ENCODE data around the gene LMBR1L.

LMBR1L gene

GRCh38 chr12:49088932-49089330, 21.7 kb downstream of the LMBR1L start:
- TF ChIP-seq POLR2AphosphoS5 (IDR thresholded peaks at IDR 0.05; ENCODE audit: low read depth, low read length) (no peak), FOXP2 (optimal IDR thresholded peaks at IDR 0.05; ENCODE audit: borderline replicate concordance, extremely low read depth, extremely low read length, insufficient read depth) (no peak), TAF1 (IDR thresholded peaks at IDR 0.05; ENCODE audit: borderline replicate concordance, insufficient read depth, low read length) (no peak), SIN3A (IDR thresholded peaks at IDR 0.05; ENCODE audit: borderline replicate concordance, insufficient read depth, low read length) (no peak)
- TF ChIP-seq, protein P1, sequence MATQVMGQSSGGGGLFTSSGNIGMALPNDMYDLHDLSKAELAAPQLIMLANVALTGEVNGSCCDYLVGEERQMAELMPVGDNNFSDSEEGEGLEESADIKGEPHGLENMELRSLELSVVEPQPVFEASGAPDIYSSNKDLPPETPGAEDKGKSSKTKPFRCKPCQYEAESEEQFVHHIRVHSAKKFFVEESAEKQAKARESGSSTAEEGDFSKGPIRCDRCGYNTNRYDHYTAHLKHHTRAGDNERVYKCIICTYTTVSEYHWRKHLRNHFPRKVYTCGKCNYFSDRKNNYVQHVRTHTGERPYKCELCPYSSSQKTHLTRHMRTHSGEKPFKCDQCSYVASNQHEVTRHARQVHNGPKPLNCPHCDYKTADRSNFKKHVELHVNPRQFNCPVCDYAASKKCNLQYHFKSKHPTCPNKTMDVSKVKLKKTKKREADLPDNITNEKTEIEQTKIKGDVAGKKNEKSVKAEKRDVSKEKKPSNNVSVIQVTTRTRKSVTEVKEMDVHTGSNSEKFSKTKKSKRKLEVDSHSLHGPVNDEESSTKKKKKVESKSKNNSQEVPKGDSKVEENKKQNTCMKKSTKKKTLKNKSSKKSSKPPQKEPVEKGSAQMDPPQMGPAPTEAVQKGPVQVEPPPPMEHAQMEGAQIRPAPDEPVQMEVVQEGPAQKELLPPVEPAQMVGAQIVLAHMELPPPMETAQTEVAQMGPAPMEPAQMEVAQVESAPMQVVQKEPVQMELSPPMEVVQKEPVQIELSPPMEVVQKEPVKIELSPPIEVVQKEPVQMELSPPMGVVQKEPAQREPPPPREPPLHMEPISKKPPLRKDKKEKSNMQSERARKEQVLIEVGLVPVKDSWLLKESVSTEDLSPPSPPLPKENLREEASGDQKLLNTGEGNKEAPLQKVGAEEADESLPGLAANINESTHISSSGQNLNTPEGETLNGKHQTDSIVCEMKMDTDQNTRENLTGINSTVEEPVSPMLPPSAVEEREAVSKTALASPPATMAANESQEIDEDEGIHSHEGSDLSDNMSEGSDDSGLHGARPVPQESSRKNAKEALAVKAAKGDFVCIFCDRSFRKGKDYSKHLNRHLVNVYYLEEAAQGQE (IDR thresholded peaks at IDR 0.05; ENCODE audit: insufficient read depth in 1 of 2, low read depth in 2 of 2, low read length in 2 of 2): no peak

- TF ChIP-seq POLR2AphosphoS5 (IDR thresholded peaks at IDR 0.05; ENCODE audit: low read depth, low read length) (no peak), FOXP2 (optimal IDR thresholded peaks at IDR 0.05; ENCODE audit: borderline replicate concordance, extremely low read depth, extremely low read length, insufficient read depth) (peak; percentile 39), SIN3A (IDR thresholded peaks at IDR 0.05; ENCODE audit: borderline replicate concordance, insufficient read depth, low read length) (no peak), TAF1 (IDR thresholded peaks at IDR 0.05; ENCODE audit: borderline replicate concordance, insufficient read depth, low read length) (no peak)
- TF ChIP-seq, protein P1 (IDR thresholded peaks at IDR 0.05; ENCODE audit: insufficient read depth in 1 of 2, low read depth in 2 of 2, low read length in 2 of 2): no peak
Measured at GRCh38 chr12:49088150-49088931, 22.3 kb downstream of the LMBR1L start.

- TF ChIP-seq SIN3A (IDR thresholded peaks at IDR 0.05; ENCODE audit: borderline replicate concordance, insufficient read depth, low read length): no peak
- no peak for TF ChIP-seq POLR2AphosphoS5 (IDR thresholded peaks at IDR 0.05; ENCODE audit: low read depth, low read length)
- TF ChIP-seq, protein P1 (IDR thresholded peaks at IDR 0.05; ENCODE audit: insufficient read depth in 1 of 2, low read depth in 2 of 2, low read length in 2 of 2): no peak
- no peak for TF ChIP-seq TAF1 (IDR thresholded peaks at IDR 0.05; ENCODE audit: borderline replicate concordance, insufficient read depth, low read length)
- no peak for TF ChIP-seq FOXP2 (optimal IDR thresholded peaks at IDR 0.05; ENCODE audit: borderline replicate concordance, extremely low read depth, extremely low read length, insufficient read depth)
Measured at GRCh38 chr12:49086116-49086515, 24.5 kb downstream of the LMBR1L start.

- TF ChIP-seq TAF1 (IDR thresholded peaks at IDR 0.05; ENCODE audit: borderline replicate concordance, insufficient read depth, low read length) (no peak), SIN3A (IDR thresholded peaks at IDR 0.05; ENCODE audit: borderline replicate concordance, insufficient read depth, low read length) (no peak), POLR2AphosphoS5 (IDR thresholded peaks at IDR 0.05; ENCODE audit: low read depth, low read length) (no peak), FOXP2 (optimal IDR thresholded peaks at IDR 0.05; ENCODE audit: borderline replicate concordance, extremely low read depth, extremely low read length, insufficient read depth) (no peak)
- TF ChIP-seq, protein P1 (IDR thresholded peaks at IDR 0.05; ENCODE audit: insufficient read depth in 1 of 2, low read depth in 2 of 2, low read length in 2 of 2): no peak
Measured at GRCh38 chr12:49084438-49084837, 26.2 kb downstream of the LMBR1L start.

Data from PFSK-1 (cell line).